Islet precursor cell (in vitro differentiated cells): ENCODE data around the gene CBX3.
A peak's percentile ranks its signal among the peaks of the same experiment; 100 is the strongest.
"Not testable (repeated sequence)": the region's sequence is repeated elsewhere in the genome, so short reads cannot be mapped to it uniquely, and the experiment has no call there.

ENCODE experiments used
- DNase-seq: peaks from one replicate; pipeline ENCODE4 v3.0.0-alpha.2; 2018

The CBX3 gene

DNA sequence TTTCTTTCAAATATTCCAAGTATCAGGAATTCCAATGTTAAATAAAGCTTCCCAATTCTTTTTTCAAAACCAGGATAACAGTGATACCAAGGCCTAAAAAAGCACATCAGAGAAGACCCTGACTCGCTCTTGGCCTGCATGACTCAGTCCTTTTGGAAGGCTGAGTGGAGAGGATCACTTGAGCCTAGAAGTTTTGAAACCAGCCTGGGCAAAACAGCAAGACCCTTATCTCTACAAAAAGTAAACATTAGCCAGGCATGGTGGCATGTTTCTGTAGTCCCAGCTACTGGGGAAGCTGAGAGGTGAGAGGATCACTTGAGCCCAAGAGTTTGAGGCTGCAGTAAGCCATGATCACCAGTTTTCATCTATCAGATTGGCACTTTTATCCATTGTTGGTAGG, 30.9 kb upstream of the CBX3 start:
- DNase-seq: no peak

DNA sequence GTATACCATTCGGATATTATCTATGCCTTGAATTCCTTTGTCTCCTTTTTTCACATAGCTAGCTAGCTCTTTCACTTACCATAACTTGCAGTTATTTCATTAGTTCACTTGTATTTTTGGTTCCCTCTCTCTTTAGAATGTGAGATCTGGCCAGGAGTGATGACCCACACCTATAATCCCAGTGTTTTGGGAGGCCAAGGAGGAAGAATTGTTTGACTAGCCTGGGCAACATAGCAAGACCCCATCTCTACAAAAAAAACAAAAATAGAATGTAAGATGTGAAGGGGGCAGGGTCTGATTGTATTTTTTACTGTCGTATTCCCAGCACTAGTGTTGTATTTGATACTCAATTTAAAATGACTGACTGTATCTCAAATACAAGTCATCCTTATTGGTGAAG, 29.9 kb upstream of the CBX3 start:
- DNase-seq: no peak

DNA sequence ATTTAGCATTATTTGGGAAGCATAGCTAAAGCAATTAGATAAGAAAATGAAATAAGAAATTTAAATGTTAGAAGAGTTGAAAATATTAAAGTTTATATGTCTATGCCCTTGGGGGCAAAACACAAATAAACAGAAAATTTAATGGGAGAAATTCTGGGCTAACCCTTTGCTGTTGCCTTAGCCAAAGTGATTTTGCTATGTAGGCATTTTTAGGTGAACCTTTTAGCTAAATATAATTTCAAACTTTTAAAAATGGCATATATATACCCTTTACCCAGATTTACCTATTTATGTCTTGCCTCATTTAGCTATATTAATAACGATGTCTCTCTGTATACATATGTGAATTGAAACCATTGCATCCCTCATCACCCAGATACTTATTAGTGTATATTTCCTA, 29.5 kb upstream of the CBX3 start:
- no peak for DNase-seq

DNA sequence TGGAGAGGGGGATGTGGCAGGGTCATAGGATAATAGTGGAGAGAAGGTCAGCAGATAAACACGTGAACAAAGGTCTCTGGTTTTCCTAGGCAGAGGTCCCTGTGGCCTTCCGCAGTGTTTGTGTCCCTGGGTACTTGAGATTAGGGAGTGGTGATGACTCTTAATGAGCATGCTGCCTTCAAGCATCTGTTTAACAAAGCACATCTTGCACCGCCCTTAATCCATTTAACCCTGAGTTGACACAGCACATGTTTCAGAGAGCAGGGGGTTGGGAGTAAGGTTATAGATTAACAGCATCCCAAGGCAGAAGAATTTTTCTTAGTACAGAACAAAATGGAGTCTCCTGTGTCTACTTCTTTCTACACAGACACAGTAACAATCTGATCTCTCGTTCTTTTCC, 25.6 kb upstream of the CBX3 start:
- DNase-seq: not testable (repeated sequence)

DNA sequence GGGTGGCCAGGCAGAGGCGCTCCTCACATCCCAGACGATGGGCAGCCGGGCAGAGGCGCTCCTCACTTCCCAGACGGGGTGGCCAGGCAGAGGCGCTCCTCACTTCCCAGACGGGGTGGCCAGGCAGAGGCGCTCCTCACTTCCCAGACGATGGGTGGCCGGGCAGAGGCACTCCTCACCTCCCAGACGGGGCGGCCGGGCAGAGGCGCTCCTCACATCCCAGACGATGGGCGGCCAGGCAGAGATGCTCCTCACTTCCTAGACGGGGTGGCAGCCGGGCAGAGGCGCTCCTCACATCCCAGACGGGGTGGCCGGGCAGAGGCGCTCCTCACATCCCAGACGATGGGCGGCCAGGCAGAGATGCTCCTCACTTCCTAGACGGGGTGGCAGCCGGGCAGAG, 24.8 kb upstream of the CBX3 start:
- DNase-seq: not testable (repeated sequence)

DNA sequence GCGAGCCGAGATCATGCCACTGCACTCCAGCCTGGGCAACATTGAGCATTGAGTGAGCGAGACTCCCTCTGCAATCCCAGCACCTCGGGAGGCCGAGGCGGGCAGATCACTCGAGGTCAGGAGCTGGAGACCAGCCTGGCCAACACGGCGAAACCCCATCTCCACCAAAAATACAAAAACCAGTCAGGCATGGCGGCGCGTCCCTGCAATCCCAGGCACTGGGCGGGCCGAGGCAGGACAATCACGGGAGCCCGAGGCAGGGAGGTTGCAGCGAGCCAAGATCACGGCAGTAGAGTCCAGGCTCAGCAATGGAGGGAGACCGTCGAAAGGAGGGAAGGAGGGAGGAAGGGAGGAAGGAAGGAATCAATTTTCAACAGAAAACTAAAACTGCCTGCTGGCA, 24.3 kb upstream of the CBX3 start:
- DNase-seq: not testable (repeated sequence)

DNA sequence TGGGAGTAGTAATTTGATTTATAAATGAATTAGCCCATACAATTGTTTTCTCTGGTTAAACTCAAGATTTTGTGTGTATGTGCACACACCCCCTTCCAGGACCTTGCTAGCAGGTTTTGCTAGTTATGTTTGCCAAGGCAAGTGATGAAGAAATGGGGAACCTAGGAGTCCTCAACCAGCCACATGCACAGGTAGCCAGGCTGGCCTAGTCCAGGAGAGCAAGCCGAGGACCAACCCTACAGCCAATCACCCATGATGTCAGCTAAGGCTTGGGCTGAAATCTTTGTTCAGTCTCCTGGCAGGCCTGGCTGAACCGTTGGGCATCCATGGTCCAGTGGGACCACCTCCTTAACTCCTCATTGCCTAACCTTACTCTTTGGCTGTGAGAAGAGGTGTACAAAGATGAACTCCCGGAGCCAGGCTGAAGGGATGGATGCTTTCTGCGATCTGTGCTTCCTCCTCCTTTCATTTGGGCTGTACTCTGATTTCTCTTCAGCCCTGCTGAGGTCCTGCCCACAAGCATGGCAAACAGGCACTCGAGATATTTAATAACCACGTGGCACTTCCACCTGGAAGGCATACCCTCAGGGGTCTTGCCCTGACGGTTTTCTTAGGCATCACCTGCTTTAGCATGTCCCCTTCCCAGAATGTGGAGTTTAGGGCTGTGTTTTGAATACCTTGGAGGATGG, 23.1 kb upstream of the CBX3 start:
- DNase-seq: no peak

DNA sequence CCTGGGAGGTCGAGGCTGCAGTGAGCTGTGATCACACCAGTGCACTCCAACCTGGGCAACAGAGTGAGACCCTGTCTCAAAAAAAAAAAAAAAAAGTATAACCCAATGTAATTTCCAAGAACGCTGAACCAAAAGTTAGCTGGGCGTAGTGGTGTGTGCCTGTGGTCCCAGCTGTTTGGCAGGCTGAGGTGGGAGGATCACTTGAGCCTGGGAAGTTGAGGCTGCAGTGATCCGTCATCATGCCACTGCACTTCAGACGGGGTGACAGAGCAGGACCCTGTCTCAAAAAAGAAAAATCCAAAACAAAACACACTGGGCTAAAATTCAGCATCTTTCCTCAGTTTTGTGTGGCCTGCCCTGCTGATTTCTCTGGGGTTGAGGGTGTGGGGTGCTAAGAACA, 22.1 kb upstream of the CBX3 start:
- DNase-seq: no peak

DNA sequence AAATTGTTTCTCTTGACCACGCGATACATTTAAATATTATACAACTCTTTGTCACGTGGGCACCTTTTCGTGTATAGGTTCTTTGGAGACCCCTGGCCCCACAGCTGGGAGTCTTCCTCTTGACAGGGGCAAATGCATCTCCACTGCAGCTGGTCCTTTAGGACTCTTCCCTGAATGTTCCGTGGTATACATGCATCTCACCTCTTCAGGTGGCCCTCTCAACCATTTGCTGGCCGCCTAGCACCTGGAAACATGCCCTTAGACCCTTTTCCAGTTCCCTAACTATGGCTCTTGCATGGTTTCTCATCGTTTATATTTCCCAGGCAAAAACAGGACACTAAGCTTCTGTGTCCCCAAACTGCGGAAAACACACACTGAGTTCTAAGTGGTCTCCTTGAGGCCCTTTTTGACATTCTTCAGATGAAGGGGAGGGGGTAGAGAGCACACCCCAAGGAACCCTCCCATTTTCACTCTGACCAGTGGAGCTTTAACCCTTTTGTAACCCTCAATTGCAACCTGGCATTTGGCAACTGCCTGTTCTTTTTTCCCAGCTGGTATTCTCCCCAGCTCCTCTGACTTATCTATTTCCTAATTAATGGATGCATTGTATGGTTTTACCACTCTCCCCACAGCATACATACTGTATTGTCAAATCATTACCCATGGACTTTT, 21.6 kb upstream of the CBX3 start:
- no peak for DNase-seq

DNA sequence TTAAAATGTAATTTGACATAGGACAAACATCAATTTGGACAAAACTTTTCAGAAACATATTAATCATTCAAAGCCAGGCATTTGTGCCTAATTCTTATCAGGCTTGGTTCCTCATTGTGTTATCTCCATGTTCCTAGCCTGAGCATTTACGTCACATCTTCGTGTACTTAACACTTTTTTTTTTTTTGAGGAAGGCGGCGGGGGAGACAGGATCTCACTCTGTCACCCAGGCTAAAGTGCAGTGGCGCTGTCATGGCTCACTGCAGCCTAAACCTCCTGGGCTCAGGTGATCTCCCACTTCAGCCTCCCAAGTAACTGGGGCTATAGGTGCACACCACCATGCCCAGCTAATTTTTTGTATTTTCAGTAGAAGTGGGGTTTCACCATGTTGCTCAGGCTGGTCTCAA, 20.8 kb upstream of the CBX3 start:
- DNase-seq: no peak

DNA sequence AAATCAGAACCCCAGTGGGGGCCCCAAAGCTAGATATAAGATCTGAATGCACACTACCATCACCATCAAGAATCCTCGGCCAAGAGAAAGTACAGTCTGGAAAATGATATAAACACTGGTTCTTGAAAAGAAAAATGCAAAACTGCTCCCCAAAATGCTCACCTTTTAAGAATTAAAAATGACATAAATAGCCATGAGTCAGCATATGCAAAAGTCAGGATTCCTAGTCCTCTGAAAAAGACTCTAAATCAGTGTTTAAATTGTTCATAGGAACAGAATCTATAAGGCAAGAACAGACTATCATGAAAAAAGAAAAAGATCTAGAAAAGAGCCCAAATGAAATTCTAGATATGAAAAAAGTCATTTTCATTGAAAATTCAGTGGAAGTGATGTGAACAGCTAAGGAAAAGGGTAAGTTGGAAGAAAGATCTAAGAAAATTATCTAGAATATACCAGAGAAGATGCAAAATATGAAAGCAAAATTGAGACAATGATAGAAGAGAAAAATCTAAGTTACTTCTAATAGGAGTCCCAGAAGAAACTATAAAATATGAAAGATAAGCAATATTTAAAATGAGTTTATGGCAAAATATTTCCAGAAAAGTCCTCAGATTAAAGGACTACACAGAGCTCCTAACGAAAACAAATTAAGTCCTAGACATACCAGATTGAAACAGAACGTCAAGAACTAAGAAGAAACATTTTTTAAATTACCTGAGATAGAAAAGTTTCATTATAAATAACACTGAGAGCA, 19.9 kb upstream of the CBX3 start:
- DNase-seq: no peak

DNA sequence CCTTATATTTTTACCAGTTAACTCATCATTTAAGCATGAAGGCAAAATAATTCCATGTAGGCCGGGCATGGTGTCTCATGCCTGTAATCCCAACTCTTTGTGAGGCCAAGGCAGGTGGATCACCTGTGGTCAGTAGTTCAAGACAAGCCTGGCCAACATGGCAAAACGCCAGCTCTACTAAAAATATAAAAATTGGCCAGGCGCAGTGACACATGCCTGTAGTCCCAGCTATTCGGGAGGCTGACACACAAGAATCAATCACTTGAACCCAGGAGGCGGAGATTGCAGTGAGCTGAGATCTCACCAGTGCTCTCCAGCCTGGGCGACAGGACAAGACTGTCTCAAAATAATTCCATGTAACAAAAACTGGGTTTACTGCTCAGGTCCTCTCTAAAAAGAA, 19.3 kb upstream of the CBX3 start:
- no peak for DNase-seq

DNA sequence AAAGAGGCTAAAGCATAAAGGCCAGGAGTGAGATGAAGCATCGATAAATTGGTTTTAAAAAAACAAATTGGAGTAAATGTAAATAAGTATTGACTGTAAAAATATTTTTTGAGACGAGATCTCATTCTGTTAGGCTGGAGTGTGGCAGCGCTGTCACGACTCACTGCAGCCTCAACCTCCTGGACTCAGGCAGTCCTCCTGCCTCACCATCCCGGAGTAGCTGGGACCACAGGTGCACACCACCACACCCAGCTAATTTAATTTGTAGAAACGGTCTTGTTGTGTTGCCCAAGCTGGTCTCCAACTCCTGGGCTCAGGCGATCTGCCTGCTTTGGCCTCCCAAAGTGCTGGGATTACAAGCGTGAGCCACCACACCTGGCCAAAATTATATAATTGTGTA, 18.8 kb upstream of the CBX3 start:
- peak; percentile 57 for DNase-seq

DNA sequence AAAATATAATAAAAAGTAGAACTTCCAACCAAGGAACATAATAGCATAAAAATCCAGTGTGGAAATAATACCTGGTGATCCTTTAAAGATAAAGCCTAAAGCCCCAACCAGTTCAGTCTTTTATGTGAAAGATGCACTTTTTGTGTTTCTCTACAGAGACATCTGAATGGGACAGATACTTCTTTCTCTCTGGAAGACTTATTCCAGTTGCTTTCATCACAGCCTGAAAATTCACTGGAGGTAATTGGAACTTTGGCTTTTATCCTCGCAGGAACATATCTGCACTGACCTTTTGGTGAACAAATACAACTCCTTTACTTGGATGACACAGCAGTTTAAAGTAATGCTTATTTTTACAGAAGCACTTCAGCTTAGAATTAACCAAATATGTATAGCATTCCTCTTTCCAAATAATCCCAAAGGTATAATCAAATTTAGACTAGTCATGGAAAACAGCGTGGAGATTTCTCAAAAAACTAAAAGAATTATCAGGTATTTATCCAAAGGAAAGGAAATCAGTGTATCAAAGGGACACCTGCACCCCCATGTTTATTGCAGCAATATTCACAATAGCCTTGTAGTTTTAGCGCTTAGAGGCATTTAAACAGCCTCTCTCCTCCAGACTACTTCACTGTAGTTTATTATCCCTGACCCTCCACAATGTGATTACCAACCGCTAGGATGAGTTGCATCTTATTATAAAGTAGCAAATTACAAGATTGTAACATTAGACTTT, 17.8 kb upstream of the CBX3 start:
- DNase-seq: no peak

DNA sequence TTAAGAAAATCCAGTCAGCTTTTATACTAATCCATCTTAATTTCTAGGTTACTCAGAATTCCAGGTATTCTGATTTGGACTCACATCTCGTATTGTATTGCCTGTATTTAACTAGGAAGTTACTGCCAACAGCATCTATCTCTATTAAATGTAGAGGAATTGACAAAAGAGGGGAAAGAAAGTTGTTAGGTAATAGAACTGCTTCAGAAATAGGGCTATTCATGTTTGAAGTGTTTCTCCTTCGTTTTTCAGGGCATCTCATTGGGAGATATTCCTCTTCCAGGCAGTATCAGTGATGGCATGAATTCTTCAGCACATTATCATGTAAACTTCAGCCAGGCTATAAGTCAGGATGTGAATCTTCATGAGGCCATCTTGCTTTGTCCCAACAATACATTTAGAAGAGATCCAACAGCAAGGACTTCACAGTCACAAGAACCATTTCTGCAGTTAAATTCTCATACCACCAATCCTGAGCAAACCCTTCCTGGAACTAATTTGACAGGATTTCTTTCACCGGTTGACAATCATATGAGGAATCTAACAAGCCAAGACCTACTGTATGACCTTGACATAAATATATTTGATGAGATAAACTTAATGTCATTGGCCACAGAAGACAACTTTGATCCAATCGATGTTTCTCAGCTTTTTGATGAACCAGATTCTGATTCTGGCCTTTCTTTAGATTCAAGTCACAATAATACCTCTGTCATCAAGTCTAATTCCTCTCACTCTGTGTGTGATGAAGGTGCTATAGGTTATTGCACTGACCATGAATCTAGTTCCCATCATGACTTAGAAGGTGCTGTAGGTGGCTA, 17.1 kb upstream of the CBX3 start:
- DNase-seq: not testable (repeated sequence)

DNA sequence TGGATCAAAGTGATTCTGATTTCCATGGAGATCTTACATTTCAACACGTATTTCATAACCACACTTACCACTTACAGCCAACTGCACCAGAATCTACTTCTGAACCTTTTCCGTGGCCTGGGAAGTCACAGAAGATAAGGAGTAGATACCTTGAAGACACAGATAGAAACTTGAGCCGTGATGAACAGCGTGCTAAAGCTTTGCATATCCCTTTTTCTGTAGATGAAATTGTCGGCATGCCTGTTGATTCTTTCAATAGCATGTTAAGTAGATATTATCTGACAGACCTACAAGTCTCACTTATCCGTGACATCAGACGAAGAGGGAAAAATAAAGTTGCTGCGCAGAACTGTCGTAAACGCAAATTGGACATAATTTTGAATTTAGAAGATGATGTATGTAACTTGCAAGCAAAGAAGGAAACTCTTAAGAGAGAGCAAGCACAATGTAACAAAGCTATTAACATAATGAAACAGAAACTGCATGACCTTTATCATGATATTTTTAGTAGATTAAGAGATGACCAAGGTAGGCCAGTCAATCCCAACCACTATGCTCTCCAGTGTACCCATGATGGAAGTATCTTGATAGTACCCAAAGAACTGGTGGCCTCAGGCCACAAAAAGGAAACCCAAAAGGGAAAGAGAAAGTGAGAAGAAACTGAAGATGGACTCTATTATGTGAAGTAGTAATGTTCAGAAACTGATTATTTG, 16.3 kb upstream of the CBX3 start:
- no peak for DNase-seq

DNA sequence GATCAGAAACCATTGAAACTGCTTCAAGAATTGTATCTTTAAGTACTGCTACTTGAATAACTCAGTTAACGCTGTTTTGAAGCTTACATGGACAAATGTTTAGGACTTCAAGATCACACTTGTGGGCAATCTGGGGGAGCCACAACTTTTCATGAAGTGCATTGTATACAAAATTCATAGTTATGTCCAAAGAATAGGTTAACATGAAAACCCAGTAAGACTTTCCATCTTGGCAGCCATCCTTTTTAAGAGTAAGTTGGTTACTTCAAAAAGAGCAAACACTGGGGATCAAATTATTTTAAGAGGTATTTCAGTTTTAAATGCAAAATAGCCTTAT, 15.7 kb upstream of the CBX3 start:
- no peak for DNase-seq

DNA sequence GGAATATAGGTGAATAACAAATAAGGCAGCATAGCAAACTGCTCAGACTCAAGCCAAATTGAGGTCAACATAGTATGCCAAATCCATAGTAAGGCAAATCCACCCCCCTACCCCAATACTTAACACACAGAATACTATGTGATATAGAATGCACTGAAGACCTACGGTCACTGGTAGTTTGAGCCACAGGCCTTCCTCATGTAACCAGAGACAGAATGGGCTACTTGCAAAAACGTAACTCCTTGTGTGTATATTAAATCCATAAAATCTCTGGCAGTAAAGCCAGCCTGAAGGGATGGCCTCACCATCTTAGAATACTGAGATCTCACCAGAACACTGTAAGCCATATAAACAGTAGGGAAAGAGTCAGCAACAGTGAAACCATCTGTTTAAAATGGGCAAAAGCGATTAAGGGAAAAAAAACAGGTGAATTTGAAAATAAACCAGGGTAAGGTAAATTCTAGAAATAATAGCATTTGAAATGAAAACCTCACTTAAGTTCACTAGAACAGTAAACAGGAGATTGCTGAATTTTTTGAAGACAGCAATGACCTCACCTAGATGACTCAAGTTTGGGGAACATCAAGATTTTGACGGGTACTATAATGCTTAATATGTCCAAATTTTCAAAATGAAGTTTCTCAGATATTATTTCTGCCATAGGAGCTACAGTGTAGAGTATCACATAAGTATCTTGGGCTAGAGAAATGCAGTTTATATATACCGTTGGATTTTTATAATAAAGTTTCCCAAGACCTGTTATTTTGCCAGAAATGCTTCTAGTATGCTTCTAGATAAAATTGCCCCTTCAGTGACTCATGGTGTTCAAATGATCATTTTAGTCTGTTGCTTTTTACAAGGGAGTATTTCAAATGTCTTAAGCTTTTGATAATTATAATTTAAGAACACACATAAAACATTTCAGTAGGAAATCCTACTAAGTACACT, 14.9 kb upstream of the CBX3 start:
- DNase-seq: no peak

DNA sequence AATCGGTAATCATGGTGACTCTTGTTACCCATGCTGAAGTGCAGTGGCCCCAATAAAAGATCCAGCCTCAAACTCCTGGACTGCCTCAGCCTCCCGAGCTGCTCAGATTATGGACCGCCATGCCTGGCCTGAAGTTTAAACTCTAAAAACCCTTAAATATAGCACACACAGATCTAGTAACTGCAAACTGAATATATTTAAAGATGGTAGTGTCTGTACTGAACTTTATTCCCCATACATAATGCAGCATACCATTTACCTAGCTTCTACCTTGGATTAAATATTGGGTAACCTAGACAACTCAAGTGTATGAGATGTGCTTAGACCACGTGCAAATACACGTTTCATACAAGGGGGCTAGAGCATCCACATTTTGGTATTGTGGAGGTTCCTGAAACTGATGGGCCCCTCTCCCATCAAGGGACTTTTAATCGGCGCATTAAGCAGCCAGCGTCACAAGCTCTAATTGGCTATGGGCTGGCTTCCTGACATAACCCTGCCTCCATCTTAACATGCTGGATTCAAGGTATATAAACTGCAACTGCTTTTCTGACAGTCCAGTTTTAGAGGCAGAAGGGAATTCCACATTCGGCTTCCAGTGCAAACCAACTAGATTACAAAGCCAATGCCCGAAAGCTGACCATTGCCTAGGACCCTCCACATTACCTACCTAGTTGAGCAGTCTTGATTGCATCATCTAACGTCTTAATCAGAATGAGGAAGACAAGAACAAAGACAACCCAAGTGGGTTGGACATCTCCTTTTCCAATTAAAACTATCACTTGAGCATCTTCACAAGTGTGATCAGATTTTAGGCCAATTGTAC, 14.0 kb upstream of the CBX3 start:
- no peak for DNase-seq
